Raji (cell line): Measurements from ENCODE around the gene EVC2.

Source experiments
- POLR2A ChIP-seq: IDR thresholded peaks from 2 replicates; pipeline ENCODE4 v1.6.1; 2011; ENCODE audit warnings: low read depth, low read length, control low read depth; ENCODE audit not compliant: insufficient read depth

Gene EVC2

GRCh38 chr4:5554376-5554775 is 154.0 kb downstream of the EVC2 start:
- TF ChIP-seq POLR2A, result no peak

- TF ChIP-seq POLR2A, result no peak
Observed at GRCh38 chr4:5553801-5554200, 154.6 kb downstream of the EVC2 start.

GRCh38 chr4:5552451-5552850 is 155.9 kb downstream of the EVC2 start:
- no peak for TF ChIP-seq POLR2A

GRCh38 chr4:5547651-5548249 is 160.6 kb downstream of the EVC2 start:
- TF ChIP-seq POLR2A, result no peak

- TF ChIP-seq POLR2A, result no peak
Observed at GRCh38 chr4:5545271-5545670, 163.1 kb downstream of the EVC2 start.

- TF ChIP-seq POLR2A, result no peak
Observed at GRCh38 chr4:5544762-5545161, 163.6 kb downstream of the EVC2 start.

GRCh38 chr4:5543681-5544080 is 164.7 kb downstream of the EVC2 start:
- no peak for TF ChIP-seq POLR2A

GRCh38 chr4:5541169-5541568 is 167.2 kb downstream of the EVC2 start:
- TF ChIP-seq POLR2A, result no peak

- TF ChIP-seq POLR2A, result no peak
Observed at GRCh38 chr4:5539584-5539983, 168.8 kb downstream of the EVC2 start.

GRCh38 chr4:5532100-5532499 is 176.3 kb downstream of the EVC2 start:
- no peak for TF ChIP-seq POLR2A

- TF ChIP-seq POLR2A, result no peak
Observed at GRCh38 chr4:5528031-5528436, 180.3 kb downstream of the EVC2 start.

GRCh38 chr4:5527211-5527610 is 181.1 kb downstream of the EVC2 start:
- no peak for TF ChIP-seq POLR2A

- no peak for TF ChIP-seq POLR2A
Observed at GRCh38 chr4:5526080-5526846, 182.1 kb downstream of the EVC2 start.

- TF ChIP-seq POLR2A, result no peak
Observed at GRCh38 chr4:5524446-5525299, 183.7 kb downstream of the EVC2 start.

- no peak for TF ChIP-seq POLR2A
Observed at GRCh38 chr4:5517372-5517771, 191.0 kb downstream of the EVC2 start.

GRCh38 chr4:5515646-5516045 is 192.7 kb downstream of the EVC2 start:
- no peak for TF ChIP-seq POLR2A
